GM21723 (cell line): Measurements from ENCODE around the gene SPTA1.

Source experiments
- ATAC-seq: cut with Tn5 transposase; IDR thresholded peaks from one replicate; pipeline ENCODE4 v1.9.1; 2021; ENCODE audit warnings: mild to moderate bottlenecking, moderate library complexity; ENCODE audit not compliant: unreplicated experiment

SPTA1 gene

DNA sequence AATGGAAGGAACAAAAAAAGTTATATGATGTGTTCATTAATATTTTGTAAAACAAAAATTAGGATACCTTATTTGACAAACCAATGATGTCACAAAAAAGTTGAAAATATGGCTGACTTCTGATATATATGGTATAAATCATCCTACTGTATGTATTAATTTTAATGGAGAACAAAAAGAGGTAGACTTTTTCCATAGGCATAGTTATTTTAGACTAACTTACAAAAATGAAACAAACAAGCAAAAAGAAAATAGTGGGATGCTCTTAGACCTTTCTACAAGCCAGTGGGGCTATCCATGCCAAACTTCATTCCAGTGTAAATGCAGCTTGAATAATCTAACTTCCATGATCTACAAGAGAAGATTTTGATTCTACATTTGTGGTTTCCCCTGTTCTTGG is 522 bp upstream of the SPTA1 start:
- no peak for ATAC-seq

DNA sequence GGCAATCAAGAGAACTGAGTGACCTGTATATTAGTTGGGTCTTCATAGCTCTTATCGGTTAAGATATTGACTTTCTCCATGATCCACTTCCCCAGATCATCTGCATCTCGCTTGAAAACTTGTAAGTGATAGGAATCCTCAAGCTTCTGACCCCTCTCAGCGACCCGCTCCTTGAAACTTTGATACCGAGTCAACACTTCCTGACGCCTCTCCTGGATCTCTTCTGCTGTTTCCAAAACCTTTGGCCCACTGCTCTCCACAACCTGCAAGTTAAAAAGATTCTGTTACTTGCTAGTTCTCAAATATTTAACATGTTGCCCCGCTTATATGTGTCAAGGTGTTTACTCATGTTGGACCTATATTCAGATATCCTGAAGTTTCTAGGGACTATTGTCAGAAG is 1.4 kb downstream of the SPTA1 start:
- ATAC-seq, result no peak

DNA sequence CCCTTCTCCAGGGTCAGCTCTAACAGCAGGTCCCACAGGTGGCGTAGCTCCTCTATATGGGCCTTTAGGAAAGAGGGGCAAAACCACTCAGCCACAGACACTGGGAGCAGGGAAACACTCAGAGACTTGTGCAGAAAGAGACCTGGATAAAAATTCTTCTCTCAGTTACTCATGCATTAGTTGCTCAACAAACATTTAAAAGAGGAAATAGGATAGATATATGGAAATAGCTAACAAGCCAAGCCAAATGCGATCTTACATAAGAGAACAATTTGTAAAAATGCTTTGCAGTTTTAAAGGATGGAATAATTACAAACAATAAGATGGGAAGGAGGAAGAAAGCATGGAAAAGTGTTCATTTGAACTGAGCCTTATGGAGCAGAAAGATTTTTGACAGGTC is 4.9 kb downstream of the SPTA1 start:
- no peak for ATAC-seq

DNA sequence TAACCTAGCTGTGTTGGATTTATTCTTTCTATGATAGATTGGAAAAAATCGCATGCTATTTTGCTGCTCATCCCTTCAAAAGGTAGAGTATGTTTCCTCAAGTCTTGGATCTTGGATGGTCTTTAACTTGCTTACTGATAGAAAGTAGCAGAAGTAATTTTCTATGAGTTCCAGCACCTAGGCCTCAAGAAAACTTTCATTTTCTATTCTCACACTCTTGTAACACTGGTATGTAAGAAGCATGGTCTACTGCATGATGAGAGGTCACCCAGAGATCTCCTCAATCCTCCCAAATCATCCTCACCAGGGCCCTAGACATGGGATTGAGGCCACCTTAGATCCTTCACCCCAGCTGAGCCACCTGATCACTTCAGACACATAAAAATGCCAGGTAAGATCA is 7.2 kb downstream of the SPTA1 start:
- no peak for ATAC-seq

- ATAC-seq, result no peak
Observed at GRCh38 chr1:158675563-158676323, 10.8 kb downstream of the SPTA1 start.

DNA sequence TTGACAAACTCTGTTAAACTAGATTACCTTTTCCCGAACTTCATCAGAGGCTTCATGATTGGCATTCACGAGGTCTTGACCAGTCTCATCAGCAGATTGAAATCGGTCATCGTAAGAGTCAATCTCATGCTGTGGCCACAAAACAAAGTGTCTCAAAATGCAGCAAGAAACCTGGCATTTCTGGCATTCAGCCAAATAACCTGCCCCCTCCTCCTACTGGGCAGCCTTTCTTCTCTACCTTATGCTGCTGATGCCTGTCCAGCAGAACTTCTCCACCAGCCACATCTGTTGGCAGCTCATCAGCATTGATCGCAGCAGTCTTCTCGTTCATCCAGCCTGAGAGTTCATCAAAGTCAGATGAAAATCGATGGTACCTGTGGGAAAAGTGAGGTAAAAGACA is 12.2 kb downstream of the SPTA1 start:
- ATAC-seq, result no peak

- no peak for ATAC-seq
Observed at GRCh38 chr1:158666037-158666436, 20.5 kb downstream of the SPTA1 start.

- no peak for ATAC-seq
Observed at GRCh38 chr1:158654571-158654970, 31.9 kb downstream of the SPTA1 start.

GRCh38 chr1:158654086-158654485 is 32.4 kb downstream of the SPTA1 start:
- no peak for ATAC-seq

DNA sequence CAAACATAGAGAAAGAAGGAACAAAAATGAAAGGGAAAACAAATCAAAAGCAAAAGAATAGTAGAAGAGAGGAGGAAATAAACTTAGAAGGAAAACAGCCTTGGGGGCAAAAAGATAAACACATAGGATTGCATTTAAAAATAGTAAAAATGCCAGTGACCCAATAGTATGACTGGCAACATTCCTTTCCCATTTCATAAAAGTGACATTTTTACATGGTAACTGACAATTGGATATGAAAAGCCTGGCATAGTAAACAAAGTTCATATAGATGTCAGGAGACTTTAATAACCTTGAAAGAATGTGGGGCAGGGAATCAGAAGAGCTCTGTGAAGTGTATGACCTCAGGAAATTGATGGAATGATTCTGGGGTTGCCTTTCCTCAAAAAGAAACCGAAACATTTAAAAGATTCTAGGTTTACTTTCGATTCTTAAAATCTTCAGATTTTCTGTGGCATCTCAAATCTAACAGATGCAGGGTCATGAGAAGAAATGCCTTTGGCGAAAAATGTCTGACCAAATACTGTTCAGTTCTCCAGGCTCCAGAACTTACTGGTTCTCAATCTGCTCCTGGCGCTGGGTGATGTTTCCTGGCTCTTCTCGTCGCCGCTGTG is 33.7 kb downstream of the SPTA1 start:
- ATAC-seq, result no peak

- no peak for ATAC-seq
Observed at GRCh38 chr1:158649052-158649451, 37.5 kb downstream of the SPTA1 start.

GRCh38 chr1:158646465-158646864 is 40.0 kb downstream of the SPTA1 start:
- ATAC-seq, result no peak

DNA sequence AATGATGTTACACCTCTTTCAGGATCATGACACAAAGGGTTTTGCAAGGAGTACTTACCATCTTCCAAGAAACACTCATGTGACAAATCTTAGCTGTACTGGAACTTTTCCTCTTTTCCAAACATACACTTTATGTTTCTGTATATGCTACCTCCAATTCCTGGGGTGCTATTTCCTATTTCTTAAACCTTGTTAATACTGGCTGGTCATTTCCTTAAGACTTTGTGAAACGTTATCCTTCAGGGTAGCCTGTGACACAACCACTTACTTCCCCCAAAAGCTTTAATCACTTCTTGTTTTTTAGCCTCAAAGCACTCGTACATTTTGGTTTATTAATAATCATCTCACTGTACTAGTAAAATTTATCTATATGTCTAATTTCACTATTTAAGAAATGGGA is 42.1 kb downstream of the SPTA1 start:
- ATAC-seq, result no peak

GRCh38 chr1:158638904-158639303 is 47.6 kb downstream of the SPTA1 start:
- ATAC-seq, result no peak

DNA sequence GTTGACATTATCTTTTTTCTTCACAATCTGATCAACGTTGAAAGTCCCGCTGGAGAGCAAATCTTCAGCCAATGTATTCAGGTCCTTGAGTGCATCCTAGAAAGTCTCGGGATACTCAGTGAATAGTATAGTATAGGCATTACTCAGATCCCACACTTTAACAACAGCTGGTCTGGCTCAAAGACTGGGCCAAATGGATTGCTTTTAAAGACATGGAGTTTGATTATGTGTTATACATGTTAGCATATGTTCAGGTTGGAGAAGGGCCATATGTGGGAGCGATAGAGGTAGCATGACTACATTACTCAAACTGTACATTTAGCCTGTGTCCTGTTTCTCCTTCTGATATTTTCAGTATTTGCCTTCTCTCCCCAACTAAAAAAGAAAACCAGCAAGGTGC is 48.4 kb downstream of the SPTA1 start:
- ATAC-seq, result no peak

- ATAC-seq, result no peak
Observed at GRCh38 chr1:158613764-158614163, 72.8 kb downstream of the SPTA1 start.

DNA sequence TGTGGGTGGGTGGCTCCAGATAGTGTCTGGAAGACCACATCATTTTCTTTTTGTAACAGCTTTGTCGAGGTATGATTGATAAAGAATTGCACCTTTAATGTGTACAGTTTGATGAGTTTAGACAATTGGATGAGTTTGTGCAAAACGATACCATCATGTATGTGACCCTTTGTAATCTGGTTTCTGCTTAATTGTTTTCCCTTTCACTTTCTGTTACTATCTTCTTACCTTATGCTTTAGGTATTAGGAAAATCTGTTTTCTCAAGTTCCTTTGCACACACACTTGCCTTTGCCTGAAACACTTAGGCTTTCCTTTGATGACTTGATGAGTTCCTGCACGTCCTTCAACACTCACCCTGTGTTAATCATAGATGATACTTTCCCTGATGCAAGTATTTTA is 74.6 kb downstream of the SPTA1 start:
- no peak for ATAC-seq

DNA sequence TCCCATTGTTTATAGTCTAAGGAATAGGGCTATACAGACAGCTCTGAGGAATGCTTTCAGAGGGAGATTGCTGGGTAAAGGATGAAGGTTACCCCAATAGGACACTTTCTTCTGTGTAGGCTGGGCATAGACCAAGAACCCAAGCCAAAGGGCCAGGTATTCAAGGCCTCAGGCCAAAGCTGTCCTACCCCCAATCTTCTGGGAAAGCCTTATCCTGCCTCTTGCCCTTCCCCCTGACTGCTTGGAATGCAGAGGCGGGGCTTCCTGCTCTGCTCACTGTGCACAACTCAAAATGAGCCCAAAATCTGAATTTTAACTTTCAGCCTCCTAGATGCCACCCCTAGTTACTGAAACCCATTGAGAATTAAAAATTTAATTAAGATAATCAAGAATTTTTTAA is 79.2 kb downstream of the SPTA1 start:
- no peak for ATAC-seq

DNA sequence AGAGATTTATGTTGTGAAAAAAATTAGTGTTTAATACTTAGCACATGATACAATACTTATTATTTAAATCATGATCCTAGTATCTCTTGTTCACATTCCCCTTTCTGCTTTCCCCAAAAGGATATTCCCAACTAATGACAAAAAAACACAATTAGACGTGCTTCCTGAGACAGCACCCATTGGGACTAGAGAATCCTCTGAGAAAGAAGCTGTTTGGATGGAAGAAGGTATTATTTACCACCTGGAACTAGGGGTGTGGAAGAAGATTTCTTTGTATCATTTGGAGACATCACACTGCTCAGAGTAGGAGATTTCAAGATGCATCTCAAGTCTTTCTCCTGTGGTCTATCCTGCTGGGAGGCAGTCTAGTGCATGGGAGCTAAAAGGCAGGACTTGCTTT is 81.5 kb downstream of the SPTA1 start, which contains the start of gene OR10Z1:
TSS of gene OR10Z1 (plus strand) at position 301 of the 400 bp plus-strand sequence. CDS start 1,171 bp downstream, outside the sequence.
- ATAC-seq, result no peak

DNA sequence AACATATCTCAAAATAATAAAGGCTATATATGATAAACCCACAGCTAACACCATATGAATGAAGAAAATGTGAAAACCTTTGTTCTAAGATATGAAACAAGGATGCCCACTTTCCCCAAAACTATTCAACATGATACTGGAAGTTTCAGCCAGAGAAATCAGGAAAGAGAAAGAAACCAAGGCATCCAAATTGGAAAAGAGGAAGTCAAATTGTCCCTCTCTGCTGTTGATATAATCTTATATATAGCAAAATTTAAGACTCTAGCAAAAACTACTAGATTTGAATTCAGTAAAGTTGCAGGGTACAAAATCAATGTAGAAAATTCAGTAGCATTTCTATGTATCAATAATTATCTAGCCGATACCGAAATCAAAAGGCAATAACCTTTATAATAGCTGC is 85.8 kb downstream of the SPTA1 start:
- ATAC-seq, result no peak

DNA sequence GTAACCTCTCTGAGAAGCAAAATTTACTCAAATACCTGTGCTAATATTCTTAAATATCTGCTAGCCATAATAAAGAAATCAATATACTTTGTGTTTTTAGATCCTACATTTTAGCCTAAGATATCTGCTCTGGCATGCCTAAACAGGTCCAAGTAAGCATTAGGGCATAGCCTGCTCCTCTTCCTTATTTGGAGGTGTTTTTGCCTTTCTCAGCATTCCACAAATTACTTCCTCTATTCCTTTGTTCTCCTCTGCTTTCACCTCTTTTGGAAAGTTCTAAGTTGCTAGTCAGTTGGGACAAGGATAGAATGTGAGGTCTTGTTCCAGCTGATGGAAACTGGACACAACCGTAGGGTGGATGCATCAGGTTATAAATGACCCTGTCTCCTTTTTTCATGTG is 99.6 kb downstream of the SPTA1 start:
- ATAC-seq, result no peak

- ATAC-seq, result no peak
Observed at GRCh38 chr1:158583962-158584361, 102.6 kb downstream of the SPTA1 start.

- ATAC-seq, result no peak
Observed at GRCh38 chr1:158579733-158580132, 106.8 kb downstream of the SPTA1 start, which contains the start of gene OR10X1. Gene OR10X1, minus strand, starts transcription at chr1:158579899. Its CDS starts 0 bp downstream, at chr1:158579899.
